ENCODE measurements around the gene ZCCHC3.

ZCCHC3 gene

DNA sequence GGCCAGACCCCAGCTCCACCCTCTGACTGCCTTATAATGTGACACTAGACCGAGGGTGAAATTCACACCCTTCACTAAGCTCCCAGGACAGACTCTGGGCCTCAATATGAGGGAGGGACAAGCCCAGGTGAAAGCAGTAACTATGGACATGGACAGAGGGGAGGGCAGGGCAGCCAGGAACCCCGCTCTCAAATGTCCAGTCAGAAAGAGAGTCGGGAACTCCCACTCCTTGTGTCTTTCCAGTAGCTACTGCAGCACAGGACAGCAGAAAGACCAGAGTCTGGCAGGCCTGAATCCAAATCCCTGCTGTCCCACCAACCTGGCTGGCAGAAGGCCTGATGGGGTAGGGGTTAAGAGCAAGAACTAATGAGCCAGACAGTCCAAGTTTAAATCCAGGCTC is 13.2 kb upstream of the ZCCHC3 start:
- DNase-seq (ENCODE audit: low read depth in 2 of 2): no peak

DNA sequence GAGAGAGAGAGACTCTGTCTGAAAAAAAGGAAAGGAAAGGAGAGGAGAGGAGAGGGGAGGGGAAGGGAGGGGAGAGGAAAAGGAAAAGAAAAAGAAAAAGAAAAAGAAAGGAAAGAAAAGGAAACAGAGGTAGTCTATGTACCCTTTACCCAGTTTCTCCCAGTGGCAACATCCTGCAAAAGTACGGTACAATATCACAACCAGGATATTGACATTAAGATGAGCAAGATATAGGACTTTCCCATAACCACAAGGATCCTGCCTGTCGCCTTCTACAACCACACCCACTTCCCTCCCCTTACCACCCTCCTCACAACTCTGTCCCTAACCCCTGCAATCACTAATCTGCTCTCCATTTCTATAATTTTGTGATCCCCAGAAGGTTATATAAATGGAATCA is 10.9 kb upstream of the ZCCHC3 start:
- no peak for DNase-seq (ENCODE audit: low read depth in 2 of 2)

DNA sequence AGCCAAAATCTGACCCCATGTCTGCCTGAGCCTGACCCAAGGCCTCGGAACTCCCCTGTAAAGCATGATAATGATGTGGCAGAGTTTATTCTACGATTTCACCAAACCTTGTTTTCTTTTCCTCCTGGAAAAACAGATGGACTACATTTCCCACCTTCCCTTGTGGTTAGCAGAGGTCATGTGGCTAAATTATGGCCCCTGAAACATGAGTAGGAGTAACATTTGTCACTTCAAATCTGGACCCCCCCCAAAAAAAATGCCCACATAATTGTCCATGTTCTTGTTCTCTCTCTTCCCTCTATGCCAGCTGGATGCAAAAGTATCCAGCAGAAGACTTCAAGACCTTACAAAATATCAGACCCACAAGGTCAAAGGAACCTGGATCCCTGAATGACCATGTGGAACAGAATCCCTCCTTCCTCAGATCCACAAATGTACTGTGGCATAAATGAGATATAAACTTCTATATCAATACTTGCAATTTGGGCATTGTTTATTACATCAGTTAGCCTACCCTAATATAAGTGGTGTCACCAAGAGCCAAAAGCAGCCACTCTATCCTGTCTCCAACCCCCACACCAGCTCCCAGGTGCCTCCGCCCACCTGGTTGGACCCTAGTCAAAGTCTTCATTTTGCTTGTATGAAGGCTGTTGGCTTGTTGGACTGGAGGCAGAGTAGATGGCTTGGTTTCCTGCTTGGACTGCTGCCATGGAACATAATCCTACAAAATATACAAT is 8.2 kb upstream of the ZCCHC3 start:
- DNase-seq (ENCODE audit: low read depth in 2 of 2): no peak

DNA sequence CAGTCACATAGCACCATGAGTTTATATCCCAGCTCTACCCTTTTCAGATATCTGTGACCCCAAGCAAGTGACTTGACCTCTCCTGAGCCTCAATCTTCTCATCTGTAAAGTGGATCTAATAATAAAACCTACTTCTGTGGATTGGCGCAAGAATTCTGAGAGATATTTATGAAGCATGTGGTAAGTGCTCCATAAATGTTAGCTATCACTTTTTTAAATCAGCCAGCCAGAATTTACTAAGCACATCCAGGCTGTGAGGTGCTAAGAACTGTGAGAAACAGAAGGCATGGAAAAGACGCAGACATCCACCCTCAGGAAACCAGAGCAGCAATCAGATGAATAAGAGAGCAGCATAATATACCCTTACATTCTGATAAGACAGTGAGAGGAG is 7.7 kb upstream of the ZCCHC3 start:
- DNase-seq (ENCODE audit: low read depth in 2 of 2): no peak

DNA sequence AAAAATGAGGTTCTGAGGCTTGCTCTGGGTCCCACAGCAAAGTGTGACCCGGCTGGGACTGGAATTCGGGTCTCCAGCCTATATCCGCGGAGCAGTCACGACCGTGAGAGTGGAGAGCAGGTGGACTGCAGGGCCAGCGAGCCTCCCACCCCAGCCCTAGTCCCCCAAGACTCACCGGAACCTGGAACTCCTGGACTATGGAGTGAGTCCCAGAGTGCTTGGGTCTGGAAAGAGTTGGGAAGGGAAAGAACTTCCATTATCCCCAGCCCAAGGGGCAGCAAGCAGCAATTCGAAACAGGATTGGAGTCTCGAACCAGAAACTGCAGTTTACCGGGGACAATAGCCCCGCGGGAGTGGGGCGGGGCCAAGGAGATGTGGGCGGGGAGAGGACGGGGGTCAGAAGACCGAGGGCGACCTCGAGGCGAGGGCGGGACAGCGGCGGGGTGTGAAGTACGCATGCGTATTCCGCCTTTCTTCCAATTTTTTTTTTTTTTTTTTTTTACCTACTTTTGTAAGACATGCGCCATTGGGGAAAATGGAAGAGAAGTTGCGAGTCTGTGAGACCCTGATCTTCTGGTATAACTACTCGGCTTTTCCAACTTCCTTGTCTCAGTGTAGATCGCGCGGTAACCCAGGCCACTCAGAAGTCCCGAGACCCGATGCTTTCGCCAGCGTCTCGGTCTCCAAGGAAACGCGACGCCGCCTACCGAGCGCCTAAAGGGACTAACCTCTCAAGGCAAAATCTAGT is 7.1 kb upstream of the ZCCHC3 start, which contains the start of gene C20orf96:
TSS of gene C20orf96 (minus strand) at position 667 of the 748 bp plus-strand sequence. CDS start at position 527, 140 bp downstream.
- DNase-seq (ENCODE audit: low read depth in 2 of 2): peak; percentile 67 to 73

DNA sequence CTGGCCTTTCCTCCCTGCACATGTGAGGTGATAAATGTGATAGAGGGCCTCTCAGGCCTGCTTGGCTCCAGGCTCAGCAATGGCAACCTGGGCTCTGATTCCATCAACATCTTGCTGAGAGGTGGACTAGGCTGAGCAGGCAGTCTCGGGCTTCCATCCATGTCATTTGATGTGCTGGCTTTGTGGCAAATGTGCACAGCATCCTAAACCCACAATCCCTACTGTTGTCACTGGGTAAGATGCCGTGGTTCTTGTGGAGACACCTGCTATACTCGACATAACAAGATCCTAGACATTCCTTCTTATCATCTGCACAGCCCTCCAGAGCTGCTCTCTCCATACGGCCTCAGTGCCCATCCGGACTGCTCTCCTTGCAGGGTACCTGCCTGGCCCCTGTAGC is 2.8 kb upstream of the ZCCHC3 start:
- no peak for DNase-seq (ENCODE audit: low read depth in 2 of 2)

DNA sequence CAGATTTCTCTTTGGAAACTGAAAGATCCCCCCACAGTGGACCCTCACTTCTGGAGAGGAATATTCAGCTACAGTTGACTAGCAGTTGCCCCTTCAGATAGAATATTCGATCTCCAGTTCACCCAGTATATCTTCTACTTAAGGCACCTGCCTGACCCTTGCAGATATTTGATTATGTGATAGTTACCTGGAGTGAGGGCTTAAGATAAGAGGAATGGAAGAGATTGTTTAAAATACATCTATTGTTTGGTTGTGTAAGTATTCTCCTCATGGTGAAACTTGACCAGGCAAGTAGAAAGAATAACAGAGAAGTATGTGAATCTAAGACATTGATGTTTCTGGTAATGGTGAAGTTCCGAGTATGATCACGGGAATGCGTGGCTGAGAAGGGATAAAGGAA is 1.6 kb upstream of the ZCCHC3 start:
- no peak for DNase-seq (ENCODE audit: low read depth in 2 of 2)

DNA sequence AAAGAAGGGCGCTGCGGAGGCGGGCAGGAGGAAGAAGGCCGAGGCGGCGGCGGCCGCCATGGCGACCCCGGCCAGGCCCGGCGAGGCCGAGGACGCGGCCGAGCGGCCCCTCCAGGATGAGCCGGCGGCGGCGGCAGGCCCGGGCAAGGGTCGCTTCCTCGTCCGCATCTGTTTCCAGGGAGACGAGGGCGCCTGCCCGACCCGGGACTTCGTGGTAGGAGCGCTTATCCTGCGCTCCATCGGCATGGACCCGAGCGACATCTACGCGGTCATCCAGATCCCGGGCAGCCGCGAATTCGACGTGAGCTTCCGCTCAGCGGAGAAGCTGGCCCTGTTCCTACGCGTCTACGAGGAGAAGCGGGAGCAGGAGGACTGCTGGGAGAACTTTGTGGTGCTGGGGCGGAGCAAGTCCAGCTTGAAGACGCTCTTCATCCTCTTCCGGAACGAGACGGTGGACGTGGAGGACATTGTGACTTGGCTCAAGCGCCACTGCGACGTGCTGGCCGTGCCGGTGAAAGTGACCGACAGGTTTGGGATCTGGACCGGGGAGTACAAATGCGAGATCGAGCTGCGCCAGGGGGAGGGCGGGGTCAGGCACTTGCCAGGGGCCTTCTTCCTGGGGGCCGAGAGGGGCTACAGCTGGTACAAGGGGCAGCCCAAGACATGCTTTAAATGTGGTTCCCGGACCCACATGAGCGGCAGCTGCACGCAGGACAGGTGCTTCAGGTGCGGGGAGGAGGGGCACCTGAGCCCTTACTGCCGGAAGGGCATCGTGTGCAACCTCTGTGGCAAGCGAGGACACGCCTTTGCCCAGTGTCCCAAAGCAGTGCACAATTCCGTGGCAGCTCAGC is 780 bp downstream of the ZCCHC3 start:
- no peak for DNase-seq (ENCODE audit: low read depth in 2 of 2)

DNA sequence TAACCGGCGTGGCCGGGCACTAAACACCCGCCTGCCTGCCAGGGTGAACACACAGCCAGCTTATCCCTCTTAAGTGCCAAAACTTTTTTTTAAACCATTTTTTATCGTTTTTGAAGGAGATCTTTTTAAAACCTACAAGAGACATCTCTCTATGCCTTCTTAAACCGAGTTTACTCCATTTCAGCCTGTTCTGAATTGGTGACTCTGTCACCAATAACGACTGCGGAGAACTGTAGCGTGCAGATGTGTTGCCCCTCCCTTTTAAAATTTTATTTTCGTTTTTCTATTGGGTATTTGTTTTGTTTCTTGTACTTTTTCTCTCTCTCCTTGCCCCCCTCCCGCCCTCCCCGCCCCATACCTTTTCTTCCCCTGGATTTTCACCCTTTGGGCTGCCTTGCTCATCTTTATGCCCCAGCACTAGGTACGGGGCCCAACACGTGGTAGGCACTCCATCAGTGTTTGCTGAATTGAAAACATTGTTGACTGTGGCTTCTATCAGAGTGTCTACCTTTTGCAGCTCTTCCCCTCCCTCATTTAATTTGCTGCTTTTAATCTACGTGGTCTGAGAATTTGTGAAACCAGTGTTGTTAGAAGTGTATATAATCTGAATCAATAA is 1.5 kb downstream of the ZCCHC3 start:
- DNase-seq (ENCODE audit: low read depth in 2 of 2): no peak

DNA sequence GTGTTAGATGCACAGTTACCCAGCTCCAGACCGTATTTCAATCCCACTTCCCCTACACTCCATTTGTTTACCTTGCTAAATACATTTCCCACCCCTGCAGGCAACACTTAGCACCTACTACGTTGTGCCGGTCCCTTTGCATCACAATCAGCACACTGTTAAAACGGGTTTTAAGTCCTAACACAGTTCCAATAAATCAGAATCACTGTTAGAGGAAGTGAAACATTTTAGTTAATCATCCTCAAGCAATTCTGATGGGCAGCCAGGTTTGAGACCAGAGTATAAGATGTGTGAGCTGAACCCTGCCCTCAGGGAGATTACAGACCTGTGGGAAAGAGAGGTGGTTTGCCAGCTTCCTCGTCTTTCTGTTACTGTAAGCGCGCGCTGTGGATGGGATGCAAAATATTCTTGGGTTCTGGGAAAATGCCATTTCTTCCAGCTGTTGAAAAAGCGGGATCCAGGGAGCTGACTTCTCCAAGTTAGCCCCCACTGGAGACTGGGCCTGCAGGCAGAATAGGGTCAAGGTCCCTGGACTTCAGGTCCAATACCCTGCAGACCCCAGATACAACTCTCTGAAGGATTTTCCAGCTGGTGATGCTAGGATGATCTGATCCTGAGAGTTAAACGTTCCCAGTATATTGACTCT is 3.1 kb downstream of the ZCCHC3 start:
- DNase-seq (ENCODE audit: low read depth in 2 of 2): no peak

DNA sequence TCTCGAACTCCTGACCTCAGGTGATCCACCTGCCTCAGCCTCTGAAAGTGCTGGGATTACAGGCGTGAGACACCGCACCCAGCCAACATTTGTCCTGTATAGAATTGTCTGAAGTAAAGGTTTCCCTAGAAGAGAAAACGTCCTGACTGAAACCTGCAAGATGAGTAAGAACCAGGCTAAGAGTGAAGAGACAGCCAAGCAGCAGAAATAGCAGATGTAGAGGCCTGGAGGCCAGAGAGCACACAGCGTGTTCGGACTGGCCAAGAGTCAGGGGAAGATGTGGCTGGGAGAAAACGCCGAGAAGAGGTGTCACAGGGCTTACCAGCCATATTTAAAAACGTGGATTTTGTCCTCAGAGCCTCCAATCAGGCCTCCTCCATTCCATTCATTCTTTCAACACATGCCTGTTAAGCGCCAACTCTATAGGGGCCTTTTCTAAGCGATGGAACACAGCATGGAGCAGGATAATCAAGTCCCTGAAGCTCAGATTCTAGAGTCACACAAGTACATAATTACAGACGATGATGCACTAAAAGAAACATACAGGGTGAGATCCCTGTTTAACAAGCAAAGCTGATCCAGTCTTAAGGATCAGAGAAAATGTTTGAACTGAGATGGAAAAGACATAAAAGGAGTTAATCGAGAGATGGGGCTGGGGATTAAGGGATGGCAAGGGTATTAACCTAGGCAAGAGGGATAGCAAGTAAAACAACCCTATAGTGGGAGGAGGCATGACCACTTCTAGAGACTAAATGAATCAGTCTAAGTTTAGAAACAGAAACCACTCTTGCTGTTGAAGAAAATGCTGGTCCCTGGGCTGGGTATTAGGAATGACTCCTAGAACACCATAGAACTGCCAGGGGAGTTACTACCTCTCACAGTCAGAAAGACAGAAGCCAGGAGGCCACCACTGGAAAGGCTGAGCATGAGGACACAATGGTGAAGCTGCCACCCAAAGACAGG is 4.8 kb downstream of the ZCCHC3 start:
- no peak for DNase-seq (ENCODE audit: low read depth in 2 of 2)

DNA sequence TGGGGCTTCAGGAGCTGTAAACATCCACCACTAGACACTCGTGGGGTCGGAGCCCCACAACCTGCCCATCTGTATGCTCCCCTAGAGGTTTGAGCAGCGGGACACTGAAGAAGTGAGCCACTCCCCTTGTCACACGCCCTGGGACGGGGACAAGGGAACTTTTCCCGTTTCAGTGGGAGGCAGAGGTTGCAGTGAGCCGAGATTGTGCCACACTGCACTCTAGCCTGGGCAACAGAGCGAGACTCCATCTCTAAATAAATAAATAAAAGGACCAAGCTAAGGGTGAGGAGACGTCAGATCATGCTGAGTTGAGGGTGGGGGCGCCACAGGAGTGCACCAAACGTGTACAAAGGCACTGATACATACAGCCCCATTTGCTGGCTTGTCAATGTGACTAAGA is 8.4 kb downstream of the ZCCHC3 start:
- DNase-seq (ENCODE audit: low read depth in 2 of 2): no peak

DNA sequence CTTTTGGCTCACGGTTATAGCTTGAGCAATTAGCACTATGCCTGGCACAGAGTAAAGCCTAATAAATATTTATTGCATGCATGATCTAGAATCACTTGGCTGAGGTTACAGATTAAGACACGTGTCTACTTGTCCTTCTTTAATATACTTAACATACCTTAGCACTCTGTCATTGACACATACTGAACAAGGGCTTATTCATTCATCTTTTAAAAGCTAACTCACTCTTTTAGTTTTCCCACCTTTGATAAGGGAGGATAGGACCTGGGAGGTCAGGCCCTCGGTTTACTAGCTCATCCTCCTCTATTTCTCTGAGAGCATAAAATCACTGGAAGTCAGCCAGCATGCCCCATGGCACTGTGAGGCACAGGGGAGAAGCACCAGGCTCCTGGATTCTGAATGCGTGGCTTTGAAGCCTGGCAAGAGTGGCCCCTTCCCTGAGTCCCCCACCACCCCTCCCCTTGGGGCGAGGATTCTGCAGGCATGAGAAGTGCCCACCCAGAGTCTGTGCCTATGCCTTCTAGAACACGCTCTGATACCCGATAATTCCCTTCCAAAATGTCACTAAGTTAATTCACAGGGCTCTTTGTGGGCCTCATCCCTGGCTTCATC is 11.2 kb downstream of the ZCCHC3 start:
- no peak for DNase-seq (ENCODE audit: low read depth in 2 of 2)

DNA sequence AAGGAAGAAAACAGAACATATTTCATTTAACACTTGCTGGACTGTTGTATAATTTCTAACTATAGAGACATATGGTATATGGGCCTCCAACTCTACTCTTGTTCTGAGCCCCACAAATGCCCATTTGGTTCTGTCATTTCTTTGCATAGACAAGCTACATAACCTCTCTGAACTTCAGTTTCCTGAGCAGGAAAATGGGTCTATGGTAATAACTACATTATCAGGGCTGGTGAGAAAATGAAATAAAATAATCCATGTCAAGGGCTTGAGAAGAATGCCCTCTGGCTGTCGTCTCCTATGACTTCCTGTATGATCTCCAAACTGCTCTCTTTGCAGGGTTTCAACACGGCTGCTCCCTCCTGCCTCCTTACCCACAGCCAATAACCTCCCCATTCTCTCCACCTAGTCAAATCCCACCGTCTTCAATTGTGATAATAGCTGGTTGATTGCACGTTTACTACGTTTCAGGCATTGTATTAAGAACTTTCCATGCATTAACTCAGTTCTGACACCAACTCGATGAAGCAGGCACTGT is 12.0 kb downstream of the ZCCHC3 start:
- DNase-seq (ENCODE audit: low read depth in 2 of 2): no peak

DNA sequence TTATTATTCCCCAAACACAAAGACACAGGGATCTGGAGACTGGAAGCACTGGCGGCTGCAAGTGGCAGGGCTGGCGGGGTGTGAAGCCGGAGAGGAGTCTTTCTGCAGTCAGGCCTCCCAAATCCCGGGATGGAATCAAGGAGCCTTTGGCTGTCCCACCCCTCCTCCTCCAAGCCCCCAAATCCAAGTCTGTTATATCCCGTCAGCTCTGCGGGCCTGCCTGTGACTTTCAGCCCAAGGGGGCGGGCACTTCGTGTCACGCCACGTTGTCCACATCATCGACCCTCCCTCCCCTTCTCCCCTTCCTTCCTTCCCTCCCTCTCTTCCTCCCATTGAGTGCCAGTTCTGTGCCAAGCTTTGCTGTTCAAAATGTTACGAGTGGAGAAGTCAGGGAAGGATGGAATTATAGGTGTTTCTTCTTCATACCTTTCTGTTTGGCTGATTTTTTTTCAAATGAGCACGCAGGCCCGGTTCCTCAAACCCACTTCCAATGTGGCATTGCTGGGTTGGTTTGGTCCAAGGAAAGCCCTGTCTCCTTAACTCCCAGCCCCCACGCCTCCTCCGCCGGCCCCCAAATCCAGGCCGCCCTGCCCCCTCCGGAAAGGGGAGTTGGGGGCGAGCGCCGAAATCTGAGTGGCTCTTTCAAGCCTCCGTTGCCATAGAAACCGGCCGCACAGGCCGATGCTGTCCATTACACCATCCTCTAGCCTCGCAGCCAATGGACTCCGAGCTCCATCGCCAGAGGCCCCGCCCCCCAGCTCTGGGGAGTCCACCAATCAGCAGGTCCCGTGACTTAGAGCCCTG is 12.7 kb downstream of the ZCCHC3 start:
- DNase-seq (ENCODE audit: low read depth in 2 of 2): peak in 1 of 2 donors; percentile 59

DNA sequence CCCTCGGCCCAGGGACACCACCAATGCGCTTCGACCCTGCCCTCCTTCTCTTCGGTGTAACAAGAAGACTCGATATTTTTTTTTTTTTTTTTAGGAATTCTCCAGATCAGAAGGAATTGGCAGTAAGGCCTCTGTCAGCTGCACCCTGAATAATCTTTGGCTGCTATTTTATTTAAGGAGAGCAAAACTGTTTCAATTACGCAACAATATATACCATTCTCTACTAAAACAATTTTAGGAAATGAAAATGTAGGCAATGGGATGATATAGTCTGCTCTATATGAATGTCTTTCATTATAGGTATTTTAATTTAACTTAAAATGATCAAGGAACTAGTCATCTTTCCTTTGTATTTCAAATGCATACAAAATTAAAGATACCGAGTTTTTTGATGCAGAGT is 13.3 kb downstream of the ZCCHC3 start:
- DNase-seq (ENCODE audit: low read depth in 2 of 2): no peak

DNA sequence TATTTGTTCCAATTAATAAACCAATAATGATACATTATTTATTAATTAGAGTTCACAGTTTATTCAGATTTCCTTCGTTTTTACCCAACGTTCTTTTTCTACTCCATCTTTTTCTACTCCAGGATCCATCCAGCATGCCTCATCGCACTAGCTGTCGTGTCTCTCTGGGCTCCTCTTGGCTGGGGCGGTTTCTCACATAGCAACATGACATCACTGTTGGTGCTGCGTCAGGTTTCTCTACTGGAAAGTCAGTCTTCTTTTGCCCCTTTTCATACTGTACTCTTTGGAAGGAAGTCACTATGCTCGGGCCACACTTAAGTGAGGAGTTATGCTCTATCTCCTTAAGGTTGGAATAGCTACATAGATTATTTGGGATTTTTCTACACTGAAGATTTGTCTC is 14.2 kb downstream of the ZCCHC3 start:
- DNase-seq (ENCODE audit: low read depth in 2 of 2): no peak

DNA sequence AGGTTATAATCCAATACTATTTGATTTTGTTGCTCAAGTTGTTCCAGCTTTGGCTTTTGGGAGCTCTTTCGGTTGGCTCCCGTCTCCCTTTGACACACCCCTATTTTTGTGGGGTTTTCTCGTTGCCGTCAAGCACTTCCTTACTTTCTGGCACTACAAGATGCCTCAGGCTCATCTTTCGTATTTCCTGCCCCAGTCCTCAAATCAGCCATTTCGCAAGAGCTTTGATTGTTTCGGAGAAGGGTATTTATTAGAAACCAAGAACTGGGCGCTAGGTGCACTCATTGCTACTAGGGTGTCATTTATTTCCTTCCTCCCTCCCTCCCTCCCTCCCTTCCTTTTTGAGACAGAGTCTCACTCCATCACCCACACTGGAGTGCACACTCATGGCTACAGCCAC is 14.7 kb downstream of the ZCCHC3 start:
- DNase-seq (ENCODE audit: low read depth in 2 of 2): no peak

DNA sequence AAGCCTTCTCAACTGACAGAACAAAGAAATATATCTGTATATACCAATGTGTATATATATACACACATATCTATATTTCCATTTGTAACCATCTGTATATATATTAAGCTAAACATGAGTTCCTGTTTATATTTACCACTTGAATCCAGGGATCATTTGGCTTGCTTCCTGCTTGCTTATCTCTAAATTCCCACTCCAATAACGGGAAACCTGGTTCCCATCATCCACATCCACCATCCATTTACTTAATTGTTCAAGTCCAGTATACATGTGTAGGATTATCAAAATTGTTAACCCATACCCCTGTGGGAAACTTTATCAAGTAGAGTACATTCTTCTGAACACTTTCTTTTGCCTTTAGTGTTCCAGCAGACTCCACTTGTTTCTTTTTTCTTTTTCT is 15.5 kb downstream of the ZCCHC3 start:
- DNase-seq (ENCODE audit: low read depth in 2 of 2): no peak

All from stimulated activated CD8-positive, alpha-beta memory T cell treated with anti-CD3 and anti-CD28 coated beads, Interleukin-2, amount 100 ng/mL, for 1 hour (primary cell).